Omental fat pad (tissue), 4 donors: Measurements from ENCODE around the gene CLASP1. TPM values are rescaled to one million over a fixed set of nuclear protein-coding genes. Genes with fewer than 3 reads are reported as not detected.

Source experiments
- ATAC-seq: fragments of 150-250 bp; one replicate; pipeline ENCODE4 v1.9.1; 2016; ENCODE audit warnings: mild to moderate bottlenecking, moderate library complexity; ENCODE audit not compliant: low FRiP score
- DNase-seq: peaks from one replicate; pipeline ENCODE4 v3.0.0-alpha.2; 2019; ENCODE audit warnings: low spot score
- CTCF ChIP-seq, 3 donors: fragments of 450-650 bp; IDR thresholded peaks; one replicate each; pipeline ENCODE4 v1.5.1; 2016 to 2017; ENCODE audit warnings: antibody characterized with exemption in 3 of 3, mild to moderate bottlenecking in 3 of 3, moderate library complexity in 2 of 3
- total RNA-seq, 4 donors: library from RNA; depleted of rRNA; stranded (reverse); fragments of >200 nt; gene quantifications; one replicate each; pipeline ENCODE4 v1.1.0, GENCODE V29; 2016

The CLASP1 gene
- total RNA-seq, 4 donors from 2014 or later = 56.2 to 114 (median 64.5) TPM

- ATAC-seq (peak; percentile 9), DNase-seq (no peak)
- no peak for TF ChIP-seq CTCF (IDR thresholded peaks at IDR 0.05)
Measured at GRCh38 chr2:121429927-121430520, 219.2 kb downstream of the CLASP1 start.

DNA sequence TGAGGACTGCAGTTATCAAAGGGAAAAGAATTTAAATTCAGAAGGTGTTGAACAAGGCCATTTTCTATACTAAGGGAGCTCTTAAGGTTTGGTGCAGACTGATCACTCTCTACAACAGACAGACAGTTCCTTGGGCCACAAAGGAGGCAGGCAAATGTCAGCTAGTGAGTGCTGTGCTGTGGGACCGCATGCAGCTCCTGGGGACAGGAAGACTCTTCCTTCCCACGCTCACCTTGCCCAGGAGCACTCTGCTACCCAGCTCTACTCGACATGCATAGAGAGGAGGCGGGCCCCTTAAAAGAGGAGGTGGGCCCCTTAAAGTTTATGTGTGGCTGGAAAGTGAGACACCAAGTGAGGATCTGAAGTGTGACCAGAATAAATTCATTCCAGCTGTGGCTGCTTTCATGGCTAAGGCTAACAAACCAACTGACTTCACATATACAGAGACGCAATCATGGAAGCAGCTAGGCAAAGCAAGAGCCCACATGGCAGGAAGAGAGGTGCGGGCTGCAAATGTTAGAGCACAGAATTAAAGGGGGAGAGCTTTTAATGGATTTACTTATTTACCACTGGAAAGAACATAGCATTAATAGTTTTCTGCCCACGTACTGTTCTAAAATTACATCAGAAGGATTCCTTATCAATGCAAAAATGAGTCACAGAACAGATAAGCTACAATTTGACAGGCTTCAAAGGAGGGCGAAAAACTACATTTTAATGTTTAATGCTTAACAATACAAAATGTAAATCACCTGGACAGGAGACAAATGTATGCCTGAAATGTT is 220.0 kb downstream of the CLASP1 start:
- DNase-seq (no peak), ATAC-seq (peak; percentile 72)
- TF ChIP-seq CTCF (IDR thresholded peaks at IDR 0.05) = no peak

DNA sequence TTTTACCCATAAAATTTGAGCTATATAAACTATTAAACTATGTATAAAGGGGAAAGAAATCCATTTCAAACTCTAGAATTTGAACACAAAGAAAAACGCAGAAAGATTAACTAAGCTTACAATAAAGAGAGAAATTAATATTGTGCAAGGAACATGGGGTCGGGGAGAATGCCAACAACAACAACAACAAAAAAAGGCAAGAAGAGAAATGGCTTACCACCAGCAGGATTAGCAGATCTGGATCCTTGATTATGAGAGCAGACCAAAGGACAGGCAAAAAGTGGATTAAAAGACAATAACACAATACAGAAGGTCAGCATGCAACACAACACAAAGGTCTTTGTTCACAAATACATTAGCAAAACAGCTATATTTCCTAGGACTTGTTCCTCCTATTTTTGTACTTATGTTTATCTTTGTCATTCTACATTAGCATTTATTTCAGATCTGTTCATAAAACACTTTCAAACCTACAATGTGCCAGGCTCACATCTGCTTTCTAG is 222.0 kb downstream of the CLASP1 start:
- no peak for TF ChIP-seq CTCF (IDR thresholded peaks at IDR 0.05)
- no peak for ATAC-seq
- no peak for DNase-seq

GRCh38 chr2:121420486-121420885 is 228.8 kb downstream of the CLASP1 start:
- no peak for TF ChIP-seq CTCF (IDR thresholded peaks at IDR 0.05)
- DNase-seq = no peak
- ATAC-seq = no peak

- ATAC-seq (no peak), DNase-seq (no peak)
- no peak for TF ChIP-seq CTCF (IDR thresholded peaks at IDR 0.05)
Measured at GRCh38 chr2:121419081-121419699, 230.1 kb downstream of the CLASP1 start.

DNA sequence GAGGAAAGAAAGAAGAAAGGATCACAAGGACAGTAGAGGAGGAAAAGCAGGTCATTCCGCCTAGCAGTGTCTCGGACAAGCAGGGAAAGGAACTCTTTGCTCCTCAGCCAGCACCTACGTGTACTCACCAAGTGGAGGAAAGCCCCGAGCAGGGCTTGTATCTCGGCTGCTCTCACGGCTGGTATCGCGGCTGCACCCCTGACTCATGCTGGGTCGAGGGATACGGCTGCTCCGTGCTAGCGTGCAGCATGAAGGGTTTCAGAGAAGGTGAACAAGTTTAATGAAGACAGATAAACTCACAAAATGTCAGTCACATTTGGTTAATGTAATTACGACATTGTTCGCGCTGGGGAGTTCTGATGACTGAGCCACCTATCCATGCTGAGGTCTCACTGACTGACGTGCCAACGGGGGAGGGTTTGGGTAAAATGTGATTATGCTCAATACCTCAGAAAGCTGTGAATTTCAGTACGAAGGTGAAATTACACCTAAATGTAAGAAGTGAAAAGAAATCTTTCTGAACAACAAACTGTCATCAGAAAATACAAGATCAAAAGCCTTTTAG is 230.7 kb downstream of the CLASP1 start:
- no peak for TF ChIP-seq CTCF (IDR thresholded peaks at IDR 0.05)
- DNase-seq (no peak), ATAC-seq (no peak)
